Measurements from ENCODE around the gene DGKQ.

- TF ChIP-seq, protein P1, sequence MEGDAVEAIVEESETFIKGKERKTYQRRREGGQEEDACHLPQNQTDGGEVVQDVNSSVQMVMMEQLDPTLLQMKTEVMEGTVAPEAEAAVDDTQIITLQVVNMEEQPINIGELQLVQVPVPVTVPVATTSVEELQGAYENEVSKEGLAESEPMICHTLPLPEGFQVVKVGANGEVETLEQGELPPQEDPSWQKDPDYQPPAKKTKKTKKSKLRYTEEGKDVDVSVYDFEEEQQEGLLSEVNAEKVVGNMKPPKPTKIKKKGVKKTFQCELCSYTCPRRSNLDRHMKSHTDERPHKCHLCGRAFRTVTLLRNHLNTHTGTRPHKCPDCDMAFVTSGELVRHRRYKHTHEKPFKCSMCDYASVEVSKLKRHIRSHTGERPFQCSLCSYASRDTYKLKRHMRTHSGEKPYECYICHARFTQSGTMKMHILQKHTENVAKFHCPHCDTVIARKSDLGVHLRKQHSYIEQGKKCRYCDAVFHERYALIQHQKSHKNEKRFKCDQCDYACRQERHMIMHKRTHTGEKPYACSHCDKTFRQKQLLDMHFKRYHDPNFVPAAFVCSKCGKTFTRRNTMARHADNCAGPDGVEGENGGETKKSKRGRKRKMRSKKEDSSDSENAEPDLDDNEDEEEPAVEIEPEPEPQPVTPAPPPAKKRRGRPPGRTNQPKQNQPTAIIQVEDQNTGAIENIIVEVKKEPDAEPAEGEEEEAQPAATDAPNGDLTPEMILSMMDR (IDR thresholded peaks at IDR 0.05; ENCODE audit: low read length) = no peak
- TF ChIP-seq EZH2 (optimal IDR thresholded peaks at IDR 0.05; ENCODE audit: low read depth, low read length) = no peak
Measured at GRCh38 chr4:988726-989721, 15.7 kb upstream of the DGKQ start.
